AG04450 (cell line): ENCODE results near the gene RGS9. TPM values are rescaled to one million over a fixed set of nuclear protein-coding genes. Genes with fewer than 3 reads are reported as not detected.
"Not testable (repeated sequence)": the region's sequence is repeated elsewhere in the genome, so short reads cannot be mapped to it uniquely, and the experiment has no call there.

Source experiments
- CTCF ChIA-PET: fragments of 300-600, 350-600 bp; formaldehyde crosslinking; extraction: SDS; loops from one replicate; lab custom pipeline; 2022; ENCODE audit warnings: antibody characterized with exemption, inconsistent platforms; lab: Charles Lee
- POLR2A ChIA-PET: fragments of 350-600 bp; formaldehyde crosslinking; extraction: SDS; loops from one replicate; lab custom pipeline; 2021; ENCODE audit warnings: antibody characterized with exemption, inconsistent platforms; lab: Yijun Ruan, JAX
- DNase-seq: peaks from one replicate; pipeline ENCODE4 v3.0.0-alpha.2; 2011; ENCODE audit warnings: low read depth, low spot score
- H3K27ac ChIP-seq: one replicate; pipeline ENCODE4 v1.5.1; 2012; ENCODE audit warnings: low read depth, low read length, control low read depth
- H3K27me3 ChIP-seq: one replicate; pipeline ENCODE4 v1.6.0; 2012; ENCODE audit warnings: low read length; ENCODE audit not compliant: control insufficient read depth, insufficient read depth
- H3K4me3 ChIP-seq: 2 replicates; pipeline ENCODE4 v1.5.1; 2011; ENCODE audit warnings: mild to moderate bottlenecking, low read depth, low read length, control low read depth
- H3K9me3 ChIP-seq: 2 replicates; pipeline ENCODE4 v1.5.1; 2012; ENCODE audit warnings: low read length; ENCODE audit not compliant: control insufficient read depth, insufficient read depth
- polyA plus RNA-seq: library from polyadenylated mRNA; depleted of rRNA; stranded (reverse); fragments of >200 nt; gene quantifications from 2 replicates; pipeline ENCODE4 v1.2.3, GENCODE V29; 2011
- TF ChIP-seq, protein P1 (sequence below): IDR thresholded peaks from 2 replicates; pipeline ENCODE4 v1.5.1; 2011; ENCODE audit warnings: low read depth, low read length, control low read depth, inconsistent platforms

Gene RGS9
- polyA plus RNA-seq, 1 experiment = 2.1 TPM

DNA sequence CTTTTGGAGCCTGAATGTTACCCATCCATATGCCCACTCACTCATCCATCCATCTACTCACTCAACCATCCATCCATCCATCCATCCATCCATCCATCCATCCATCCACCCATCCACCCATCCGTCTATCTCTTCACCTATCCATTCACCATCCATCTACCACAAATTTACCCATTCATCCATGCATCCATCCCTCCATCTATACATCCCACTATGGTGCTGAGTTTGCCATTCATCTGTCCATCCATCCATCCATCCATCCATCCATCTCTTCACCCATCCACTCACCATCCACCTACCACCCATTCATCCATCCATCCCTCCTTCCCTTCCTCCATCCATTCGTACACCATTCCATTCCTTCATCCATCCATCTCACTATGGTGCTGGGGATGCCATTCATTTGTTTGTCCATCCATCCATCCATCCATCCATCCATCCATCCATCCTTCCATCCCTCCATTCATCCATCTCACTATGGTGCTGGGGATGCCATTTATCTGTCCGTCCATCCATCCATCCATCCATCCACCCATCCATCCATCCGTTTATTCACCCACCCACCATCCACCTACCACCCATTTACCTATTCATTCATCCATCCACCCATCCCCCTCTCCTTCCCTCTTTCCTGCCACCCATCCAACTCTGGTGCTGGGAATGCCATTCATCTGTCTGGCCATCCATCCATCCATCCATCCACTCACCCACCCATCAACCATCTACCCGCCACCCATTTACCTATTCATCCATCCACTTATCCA is 39.7 kb downstream of the RGS9 start:
- no peak for DNase-seq
- POLR2A ChIA-PET = no interaction called here
- CTCF ChIA-PET = no interaction called here
- no peaks in the 10 kb centered on the region for H3K27me3 ChIP-seq
- TF ChIP-seq, protein P1, sequence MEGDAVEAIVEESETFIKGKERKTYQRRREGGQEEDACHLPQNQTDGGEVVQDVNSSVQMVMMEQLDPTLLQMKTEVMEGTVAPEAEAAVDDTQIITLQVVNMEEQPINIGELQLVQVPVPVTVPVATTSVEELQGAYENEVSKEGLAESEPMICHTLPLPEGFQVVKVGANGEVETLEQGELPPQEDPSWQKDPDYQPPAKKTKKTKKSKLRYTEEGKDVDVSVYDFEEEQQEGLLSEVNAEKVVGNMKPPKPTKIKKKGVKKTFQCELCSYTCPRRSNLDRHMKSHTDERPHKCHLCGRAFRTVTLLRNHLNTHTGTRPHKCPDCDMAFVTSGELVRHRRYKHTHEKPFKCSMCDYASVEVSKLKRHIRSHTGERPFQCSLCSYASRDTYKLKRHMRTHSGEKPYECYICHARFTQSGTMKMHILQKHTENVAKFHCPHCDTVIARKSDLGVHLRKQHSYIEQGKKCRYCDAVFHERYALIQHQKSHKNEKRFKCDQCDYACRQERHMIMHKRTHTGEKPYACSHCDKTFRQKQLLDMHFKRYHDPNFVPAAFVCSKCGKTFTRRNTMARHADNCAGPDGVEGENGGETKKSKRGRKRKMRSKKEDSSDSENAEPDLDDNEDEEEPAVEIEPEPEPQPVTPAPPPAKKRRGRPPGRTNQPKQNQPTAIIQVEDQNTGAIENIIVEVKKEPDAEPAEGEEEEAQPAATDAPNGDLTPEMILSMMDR = no peak
- H3K9me3 ChIP-seq = no peaks in the 10 kb centered on the region; the same call in none of the 2 replicates
- no peak overlapping the region for H3K4me3 ChIP-seq
- no peak overlapping the region for H3K27ac ChIP-seq

DNA sequence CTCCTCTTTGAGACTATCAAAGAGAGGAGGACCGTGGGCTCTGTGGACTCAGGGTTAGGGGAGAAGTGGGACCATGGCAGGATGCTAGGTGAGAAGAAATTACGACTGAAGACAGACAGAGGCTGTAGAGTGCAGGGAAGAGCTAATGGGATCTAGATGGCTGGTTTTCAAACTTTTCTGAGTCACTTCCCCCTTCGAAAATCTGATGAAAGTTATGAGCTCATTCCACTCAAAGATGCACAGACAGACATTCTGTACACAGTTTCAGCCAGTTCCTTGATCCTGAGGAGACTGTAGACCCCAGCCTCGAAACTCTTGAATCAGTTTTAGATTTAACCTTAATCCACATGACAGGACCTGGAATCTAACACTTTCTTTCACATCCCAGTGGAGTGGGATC is 40.7 kb downstream of the RGS9 start:
- ChIA-PET POLR2A (no interaction called here), CTCF (interaction anchor here (0.9 to 1.3 kb wide), 2 partner anchors 8 to 78 kb away, joined by 3 to 6 read pairs; no protein-coding TSS in a partner anchor)
- Histone ChIP-seq H3K27ac (no peak overlapping the region), H3K9me3 (no peaks in the 10 kb centered on the region; the same call in none of the 2 replicates), H3K27me3 (no peaks in the 10 kb centered on the region), H3K4me3 (no peak overlapping the region)
- TF ChIP-seq, protein P1 = no peak
- no peak for DNase-seq

DNA sequence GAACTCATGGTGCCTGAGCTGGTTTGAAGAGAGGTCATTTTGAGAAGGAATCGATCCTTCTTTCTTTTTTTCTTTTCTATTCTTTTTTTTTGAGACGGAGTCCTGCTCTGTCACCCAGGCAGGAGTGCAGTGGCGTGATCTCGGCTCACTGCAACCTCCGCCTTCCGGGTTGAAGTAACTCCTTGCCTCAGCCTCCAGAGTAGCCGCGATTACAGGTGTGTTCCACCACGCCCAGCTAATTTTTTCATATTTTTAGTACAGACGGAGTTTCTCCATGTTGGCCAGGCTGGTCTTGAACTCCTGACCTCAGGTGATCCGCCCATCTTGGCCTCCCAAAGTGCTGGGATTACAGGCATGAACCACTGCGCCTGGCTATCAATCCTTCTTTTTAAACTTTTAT is 43.1 kb downstream of the RGS9 start:
- POLR2A ChIA-PET, H3K27ac ChIP-seq, H3K9me3 ChIP-seq, H3K27me3 ChIP-seq, DNase-seq, H3K4me3 ChIP-seq: not testable (repeated sequence)
- CTCF ChIA-PET = interaction anchor here (0.6 kb wide), 1 partner anchor 124 kb away, joined by 7 read pairs; the partner anchor contains the start of gene GNA13

DNA sequence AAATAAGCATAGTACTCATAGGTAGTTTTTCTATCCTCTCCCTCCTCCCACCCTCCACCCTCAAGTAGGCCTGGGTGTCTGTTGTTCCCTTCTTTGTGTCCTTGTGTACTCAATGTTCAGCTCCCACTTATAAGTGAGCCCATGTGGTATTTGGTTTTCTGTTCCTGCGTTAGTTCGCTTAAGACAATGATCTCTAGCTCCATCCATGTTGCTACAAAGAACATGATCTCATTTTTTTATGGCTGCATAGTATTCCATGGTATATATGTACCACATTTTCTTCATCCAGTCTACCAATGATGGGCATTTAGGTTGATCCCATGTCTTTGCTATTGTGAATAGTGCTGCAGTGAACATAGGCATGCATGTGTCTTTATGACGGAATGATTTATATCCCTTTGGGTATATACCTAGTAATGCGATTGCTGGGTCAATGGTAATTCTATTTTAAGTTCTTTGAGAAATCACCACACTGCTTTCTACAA is 43.6 kb downstream of the RGS9 start:
- POLR2A ChIA-PET, H3K9me3 ChIP-seq, DNase-seq, H3K4me3 ChIP-seq, H3K27ac ChIP-seq, H3K27me3 ChIP-seq: not testable (repeated sequence)
- CTCF ChIA-PET = interaction anchor here (0.6 kb wide), 1 partner anchor 124 kb away, joined by 7 read pairs; the partner anchor contains the start of gene GNA13

DNA sequence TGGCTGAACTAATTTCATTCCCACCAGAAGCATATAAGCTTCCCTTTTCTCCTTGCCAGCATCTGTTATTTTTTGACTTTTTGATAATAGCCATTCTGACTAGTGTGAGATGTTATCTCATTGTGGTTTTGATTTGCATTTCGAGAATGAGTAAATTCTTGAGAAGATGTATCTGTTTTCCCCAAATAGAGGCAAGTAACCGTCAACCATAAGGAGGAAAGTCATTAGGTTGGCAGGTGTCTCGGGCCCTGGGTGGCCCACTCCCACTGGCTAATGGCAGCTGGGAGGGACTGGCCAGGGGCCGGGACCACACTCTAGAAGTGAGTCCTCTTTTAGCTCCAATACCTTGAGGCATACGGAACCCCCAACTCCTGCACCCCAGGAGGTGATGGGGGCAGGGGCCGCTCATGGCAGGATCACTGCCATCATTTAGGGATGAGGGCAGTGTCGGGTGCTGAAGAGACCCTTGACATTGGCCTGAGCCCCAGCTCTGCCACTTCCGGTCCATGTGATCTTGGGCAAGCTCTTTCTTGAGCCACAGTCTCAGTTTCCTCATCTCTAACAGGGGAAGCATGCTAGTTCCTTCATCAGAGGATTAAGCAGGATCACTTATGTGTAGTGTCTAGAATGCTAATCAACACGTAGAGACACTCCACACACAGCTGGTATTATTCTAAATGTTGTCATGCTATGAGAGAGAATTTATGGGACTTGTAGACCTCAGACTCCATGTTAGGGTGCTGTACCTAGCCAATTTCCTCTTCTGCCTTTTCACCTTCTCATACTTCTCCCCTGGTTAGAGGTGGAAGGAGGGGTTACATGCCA is 44.3 kb downstream of the RGS9 start:
- Histone ChIP-seq H3K27ac (no peak overlapping the region), H3K4me3 (no peak overlapping the region), H3K27me3 (no peaks in the 10 kb centered on the region), H3K9me3 (no peaks in the 10 kb centered on the region; the same call in none of the 2 replicates)
- ChIA-PET CTCF (interaction anchor here (0.9 kb wide), 1 partner anchor 44 kb away, joined by 3 read pairs; the partner anchor contains the start of gene RGS9), POLR2A (no interaction called here)
- TF ChIP-seq, protein P1 = no peak
- DNase-seq = no peak
